ENCODE data around the gene ZWILCH.
"Not testable (repeated sequence)": the region's sequence is repeated elsewhere in the genome, so short reads cannot be mapped to it uniquely, and the experiment has no call there.

ZWILCH gene

GRCh38 chr15:66504563-66505429 is at the start of gene ZWILCH, which contains the start of gene RPL4:
Gene ZWILCH, plus strand, starts transcription at chr15:66505326. Its CDS starts 13 bp downstream, at chr15:66505339.
Gene RPL4, minus strand, starts transcription at chr15:66504855. Its CDS starts 65 bp downstream, at chr15:66504790.
- DNase-seq: peak; percentile 84 to 90

GRCh38 chr15:66456211-66456610 is 48.9 kb upstream of the ZWILCH start:
- DNase-seq: no peak

GRCh38 chr15:66459818-66460615 is 45.1 kb upstream of the ZWILCH start:
- DNase-seq: no peak

- not testable (repeated sequence) for DNase-seq
Observed at GRCh38 chr15:66461294-66461693, 43.8 kb upstream of the ZWILCH start.

GRCh38 chr15:66461917-66462316 is 43.2 kb upstream of the ZWILCH start:
- no peak for DNase-seq

GRCh38 chr15:66462627-66463026 is 42.5 kb upstream of the ZWILCH start:
- DNase-seq: no peak

- DNase-seq: not testable (repeated sequence)
Observed at GRCh38 chr15:66465294-66465693, 39.8 kb upstream of the ZWILCH start.

GRCh38 chr15:66467162-66468040 is 37.7 kb upstream of the ZWILCH start:
- not testable (repeated sequence) for DNase-seq

- not testable (repeated sequence) for DNase-seq
Observed at GRCh38 chr15:66470825-66471224, 34.3 kb upstream of the ZWILCH start.

- DNase-seq: peak; percentile 50 to 77
Observed at GRCh38 chr15:66472176-66472999, 32.7 kb upstream of the ZWILCH start.

- no peak for DNase-seq
Observed at GRCh38 chr15:66474135-66474534, 31.0 kb upstream of the ZWILCH start.

GRCh38 chr15:66474963-66475362 is 30.2 kb upstream of the ZWILCH start:
- no peak for DNase-seq

GRCh38 chr15:66476535-66476934 is 28.6 kb upstream of the ZWILCH start:
- DNase-seq: no peak

- DNase-seq: no peak
Observed at GRCh38 chr15:66477011-66477410, 28.1 kb upstream of the ZWILCH start.

GRCh38 chr15:66480267-66480666 is 24.9 kb upstream of the ZWILCH start:
- no peak for DNase-seq

- no peak for DNase-seq
Observed at GRCh38 chr15:66481107-66481856, 23.8 kb upstream of the ZWILCH start.

GRCh38 chr15:66482539-66482938 is 22.6 kb upstream of the ZWILCH start:
- no peak for DNase-seq

GRCh38 chr15:66483131-66483566 is 22.0 kb upstream of the ZWILCH start:
- no peak for DNase-seq

GRCh38 chr15:66484539-66485112 is 20.5 kb upstream of the ZWILCH start:
- DNase-seq: no peak

- no peak for DNase-seq
Observed at GRCh38 chr15:66486887-66487286, 18.2 kb upstream of the ZWILCH start.

- DNase-seq: no peak
Observed at GRCh38 chr15:66488525-66488924, 16.6 kb upstream of the ZWILCH start.

Measured in CD4-positive, alpha-beta T cell treated with Interferon alpha-2 for 1 hour (primary cell).